HEK293 (cell line): ENCODE data around the gene SKIC3.

Source experiments
- CTCF ChIA-PET: fragments of 350-600 bp; formaldehyde crosslinking; extraction: SDS; loops from one replicate; lab custom pipeline; 2021; ENCODE audit warnings: antibody characterized with exemption; lab: Yijun Ruan, JAX
- POLR2A ChIA-PET: fragments of 300-600 bp; formaldehyde crosslinking; extraction: SDS; loops from one replicate; lab custom pipeline; 2020; ENCODE audit warnings: antibody characterized with exemption, inconsistent platforms; lab: Yijun Ruan, JAX
- H3K27ac ChIP-seq: fragments of 200-500 bp; sonication (Bioruptor generic); 2 replicates; pipeline ENCODE4 v1.5.1; 2014; ENCODE audit warnings: low read depth, low read length, control low read depth, inconsistent platforms; ENCODE audit errors: extremely low read depth
- H3K36me3 ChIP-seq, 2 experiments: fragments of 200-500 bp in 1 of 2; sonication (Bioruptor generic) in 1 of 2; 1 replicate in 1 of 2; 2 replicates in 1 of 2; pipeline ENCODE4 v1.5.1; 2014 to 2017; ENCODE audit warnings: inconsistent platforms in 2 of 2, low read length in 2 of 2; ENCODE audit not compliant: control insufficient read depth in 2 of 2, insufficient read depth in 1 of 2
- H3K4me1 ChIP-seq: fragments of 200-500 bp; sonication (Bioruptor generic); 2 replicates; pipeline ENCODE4 v1.5.1; 2014; ENCODE audit warnings: mild to moderate bottlenecking, low read length, inconsistent platforms; ENCODE audit not compliant: control insufficient read depth, insufficient read depth
- H3K4me3 ChIP-seq: 2 replicates; pipeline ENCODE4 v1.5.1; 2011; ENCODE audit warnings: low read depth, mild to moderate bottlenecking, control low read depth, low read length, moderate library complexity
- H3K9me3 ChIP-seq: fragments of 200-500 bp; sonication (Bioruptor generic); 2 replicates; pipeline ENCODE4 v1.5.1; 2014; ENCODE audit warnings: low read depth, low read length, inconsistent platforms; ENCODE audit not compliant: control insufficient read depth, insufficient read depth
- KLF16 ChIP-seq: fragments of 450-650 bp; formaldehyde crosslinking; IDR thresholded peaks from 2 replicates; pipeline ENCODE4 v1.5.1; 2017; ENCODE audit warnings: missing biosample characterization, missing genetic modification characterization
- PRDM1 ChIP-seq: fragments of 450-650 bp; formaldehyde crosslinking; IDR thresholded peaks from 2 replicates; pipeline ENCODE4; 2016; ENCODE audit warnings: missing biosample characterization, missing genetic modification characterization
- SALL2 ChIP-seq: fragments of 450-650 bp; formaldehyde crosslinking; IDR thresholded peaks from 2 replicates; pipeline ENCODE4 v1.5.0; 2017; ENCODE audit warnings: missing biosample characterization, mild to moderate bottlenecking, missing genetic modification characterization, borderline replicate concordance
- SCRT2 ChIP-seq: fragments of 450-650 bp; formaldehyde crosslinking; IDR thresholded peaks from 2 replicates; pipeline ENCODE4 v1.5.1; 2016; ENCODE audit warnings: missing biosample characterization, missing genetic modification characterization
- SP3 ChIP-seq: fragments of 450-650 bp; formaldehyde crosslinking; IDR thresholded peaks from 2 replicates; pipeline ENCODE4 v1.5.1; 2016; ENCODE audit warnings: missing biosample characterization, missing genetic modification characterization
- ZNF133 ChIP-seq: fragments of 450-650 bp; formaldehyde crosslinking; IDR thresholded peaks from 2 replicates; pipeline ENCODE4 v1.5.1; 2016; ENCODE audit warnings: missing biosample characterization, missing genetic modification characterization
- ZNF2 ChIP-seq: fragments of 450-650 bp; formaldehyde crosslinking; IDR thresholded peaks from 2 replicates; pipeline ENCODE4 v1.5.1; 2016; ENCODE audit warnings: missing biosample characterization, missing genetic modification characterization
- ZNF311 ChIP-seq: fragments of 450-650 bp; formaldehyde crosslinking; IDR thresholded peaks from 2 replicates; pipeline ENCODE4 v1.5.1; 2017; ENCODE audit warnings: missing biosample characterization, missing genetic modification characterization, borderline replicate concordance
- ZNF529 ChIP-seq: fragments of 450-650 bp; formaldehyde crosslinking; IDR thresholded peaks from 2 replicates; pipeline ENCODE4 v1.5.1; 2017; ENCODE audit warnings: missing genetic modification characterization, missing biosample characterization; ENCODE audit not compliant: insufficient replicate concordance
- ZNF777 ChIP-seq: fragments of 450-650 bp; formaldehyde crosslinking; IDR thresholded peaks from 2 replicates; pipeline ENCODE4 v1.5.1; 2017; ENCODE audit warnings: missing biosample characterization, missing genetic modification characterization, borderline replicate concordance
- ZNF791 ChIP-seq: fragments of 450-650 bp; formaldehyde crosslinking; IDR thresholded peaks from 2 replicates; pipeline ENCODE4 v1.5.1; 2016; ENCODE audit warnings: missing biosample characterization, missing genetic modification characterization
- TF ChIP-seq, protein P1 (sequence below): fragments of 450-650 bp; formaldehyde crosslinking; IDR thresholded peaks from 2 replicates; pipeline ENCODE4 v1.5.1; 2016; ENCODE audit warnings: missing biosample characterization, missing genetic modification characterization
- TF ChIP-seq, protein P2 (sequence below): fragments of 450-650 bp; formaldehyde crosslinking; IDR thresholded peaks from 2 replicates; pipeline ENCODE4 v1.5.1; 2017; ENCODE audit warnings: missing biosample characterization, missing genetic modification characterization
- TF ChIP-seq, protein P3 (sequence below): fragments of 450-650 bp; formaldehyde crosslinking; IDR thresholded peaks from 2 replicates; pipeline ENCODE4 v1.5.1; 2016; ENCODE audit warnings: missing biosample characterization, missing genetic modification characterization, low read depth
- TF ChIP-seq, protein P4 (sequence below): fragments of 450-650 bp; formaldehyde crosslinking; IDR thresholded peaks from 2 replicates; pipeline ENCODE4 v1.5.1; 2017; ENCODE audit warnings: missing biosample characterization, mild to moderate bottlenecking, missing genetic modification characterization, moderate library complexity
- TF ChIP-seq, protein P5 (sequence below): fragments of 450-650 bp; formaldehyde crosslinking; conservative IDR thresholded peaks from 2 replicates; pipeline ENCODE4 v1.5.1; 2016; ENCODE audit warnings: low read depth, missing biosample characterization, missing genetic modification characterization
- TF ChIP-seq, protein P6 (sequence below): fragments of 450-650 bp; formaldehyde crosslinking; optimal IDR thresholded peaks from 2 replicates; pipeline ENCODE3; 2016; ENCODE audit warnings: missing biosample characterization, mild to moderate bottlenecking, missing genetic modification characterization

SKIC3 gene

DNA sequence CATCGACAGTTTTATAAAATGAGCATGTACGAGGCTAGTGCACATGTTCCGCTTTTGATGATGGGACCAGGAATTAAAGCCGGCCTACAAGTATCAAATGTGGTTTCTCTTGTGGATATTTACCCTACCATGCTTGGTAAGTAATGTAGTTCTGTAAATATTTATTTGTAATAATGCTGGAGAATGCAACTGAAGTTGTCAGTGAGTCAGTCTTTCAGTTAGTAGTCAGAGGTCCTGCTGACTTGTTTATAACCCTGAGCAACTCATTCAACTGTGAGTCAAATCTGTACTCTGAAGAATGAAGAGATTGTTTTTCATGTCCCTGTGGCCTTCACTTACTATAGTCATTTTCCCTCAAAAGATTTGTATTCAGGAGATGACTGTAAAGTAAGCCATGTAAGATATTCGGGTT is 36.7 kb upstream of the SKIC3 start:
- ChIA-PET POLR2A (no interaction called here), CTCF (interaction anchor here (0.7 kb wide), 1 partner anchor 500 kb away, joined by 4 read pairs; no protein-coding TSS in a partner anchor)
- no peak overlapping the region for H3K4me3 ChIP-seq
- H3K36me3 ChIP-seq = peaks cover 0 to 4% of the 10 kb centered on the region in 2 experiments; a peak in 1 of 3 replicates
- H3K4me1 ChIP-seq = no peaks in the 10 kb centered on the region
- H3K27ac ChIP-seq = no peak overlapping the region
- H3K9me3 ChIP-seq = no peaks in the 10 kb centered on the region
- TF ChIP-seq ZNF133 (tag by site-specific recombination) (no peak), ZNF791 (tag by site-specific recombination) (no peak), ZNF2 (tag by site-specific recombination) (no peak), PRDM1 (tag by site-specific recombination) (no peak), ZNF529 (tag by site-specific recombination) (no peak), KLF16 (tag by site-specific recombination) (no peak), SP3 (no peak), ZNF311 (tag by site-specific recombination) (no peak), ZNF777 (tag by site-specific recombination) (no peak), SCRT2 (tag by site-specific recombination) (no peak), SALL2 (tag by site-specific recombination) (no peak)
- TF ChIP-seq, protein P1, sequence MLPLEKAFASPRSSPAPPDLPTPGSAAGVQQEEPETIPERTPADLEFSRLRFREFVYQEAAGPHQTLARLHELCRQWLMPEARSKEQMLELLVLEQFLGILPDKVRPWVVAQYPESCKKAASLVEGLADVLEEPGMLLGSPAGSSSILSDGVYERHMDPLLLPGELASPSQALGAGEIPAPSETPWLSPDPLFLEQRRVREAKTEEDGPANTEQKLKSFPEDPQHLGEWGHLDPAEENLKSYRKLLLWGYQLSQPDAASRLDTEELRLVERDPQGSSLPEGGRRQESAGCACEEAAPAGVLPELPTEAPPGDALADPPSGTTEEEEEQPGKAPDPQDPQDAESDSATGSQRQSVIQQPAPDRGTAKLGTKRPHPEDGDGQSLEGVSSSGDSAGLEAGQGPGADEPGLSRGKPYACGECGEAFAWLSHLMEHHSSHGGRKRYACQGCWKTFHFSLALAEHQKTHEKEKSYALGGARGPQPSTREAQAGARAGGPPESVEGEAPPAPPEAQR = no peak
- TF ChIP-seq, protein P2, sequence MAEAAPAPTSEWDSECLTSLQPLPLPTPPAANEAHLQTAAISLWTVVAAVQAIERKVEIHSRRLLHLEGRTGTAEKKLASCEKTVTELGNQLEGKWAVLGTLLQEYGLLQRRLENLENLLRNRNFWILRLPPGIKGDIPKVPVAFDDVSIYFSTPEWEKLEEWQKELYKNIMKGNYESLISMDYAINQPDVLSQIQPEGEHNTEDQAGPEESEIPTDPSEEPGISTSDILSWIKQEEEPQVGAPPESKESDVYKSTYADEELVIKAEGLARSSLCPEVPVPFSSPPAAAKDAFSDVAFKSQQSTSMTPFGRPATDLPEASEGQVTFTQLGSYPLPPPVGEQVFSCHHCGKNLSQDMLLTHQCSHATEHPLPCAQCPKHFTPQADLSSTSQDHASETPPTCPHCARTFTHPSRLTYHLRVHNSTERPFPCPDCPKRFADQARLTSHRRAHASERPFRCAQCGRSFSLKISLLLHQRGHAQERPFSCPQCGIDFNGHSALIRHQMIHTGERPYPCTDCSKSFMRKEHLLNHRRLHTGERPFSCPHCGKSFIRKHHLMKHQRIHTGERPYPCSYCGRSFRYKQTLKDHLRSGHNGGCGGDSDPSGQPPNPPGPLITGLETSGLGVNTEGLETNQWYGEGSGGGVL (tag by site-specific recombination) = no peak
- TF ChIP-seq, protein P3, sequence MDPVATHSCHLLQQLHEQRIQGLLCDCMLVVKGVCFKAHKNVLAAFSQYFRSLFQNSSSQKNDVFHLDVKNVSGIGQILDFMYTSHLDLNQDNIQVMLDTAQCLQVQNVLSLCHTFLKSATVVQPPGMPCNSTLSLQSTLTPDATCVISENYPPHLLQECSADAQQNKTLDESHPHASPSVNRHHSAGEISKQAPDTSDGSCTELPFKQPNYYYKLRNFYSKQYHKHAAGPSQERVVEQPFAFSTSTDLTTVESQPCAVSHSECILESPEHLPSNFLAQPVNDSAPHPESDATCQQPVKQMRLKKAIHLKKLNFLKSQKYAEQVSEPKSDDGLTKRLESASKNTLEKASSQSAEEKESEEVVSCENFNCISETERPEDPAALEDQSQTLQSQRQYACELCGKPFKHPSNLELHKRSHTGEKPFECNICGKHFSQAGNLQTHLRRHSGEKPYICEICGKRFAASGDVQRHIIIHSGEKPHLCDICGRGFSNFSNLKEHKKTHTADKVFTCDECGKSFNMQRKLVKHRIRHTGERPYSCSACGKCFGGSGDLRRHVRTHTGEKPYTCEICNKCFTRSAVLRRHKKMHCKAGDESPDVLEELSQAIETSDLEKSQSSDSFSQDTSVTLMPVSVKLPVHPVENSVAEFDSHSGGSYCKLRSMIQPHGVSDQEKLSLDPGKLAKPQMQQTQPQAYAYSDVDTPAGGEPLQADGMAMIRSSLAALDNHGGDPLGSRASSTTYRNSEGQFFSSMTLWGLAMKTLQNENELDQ (tag by site-specific recombination) = no peak
- TF ChIP-seq, protein P4, sequence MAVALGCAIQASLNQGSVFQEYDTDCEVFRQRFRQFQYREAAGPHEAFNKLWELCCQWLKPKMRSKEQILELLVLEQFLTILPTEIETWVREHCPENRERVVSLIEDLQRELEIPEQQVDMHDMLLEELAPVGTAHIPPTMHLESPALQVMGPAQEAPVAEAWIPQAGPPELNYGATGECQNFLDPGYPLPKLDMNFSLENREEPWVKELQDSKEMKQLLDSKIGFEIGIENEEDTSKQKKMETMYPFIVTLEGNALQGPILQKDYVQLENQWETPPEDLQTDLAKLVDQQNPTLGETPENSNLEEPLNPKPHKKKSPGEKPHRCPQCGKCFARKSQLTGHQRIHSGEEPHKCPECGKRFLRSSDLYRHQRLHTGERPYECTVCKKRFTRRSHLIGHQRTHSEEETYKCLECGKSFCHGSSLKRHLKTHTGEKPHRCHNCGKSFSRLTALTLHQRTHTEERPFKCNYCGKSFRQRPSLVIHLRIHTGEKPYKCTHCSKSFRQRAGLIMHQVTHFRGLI (tag by site-specific recombination) = no peak
- TF ChIP-seq, protein P5, sequence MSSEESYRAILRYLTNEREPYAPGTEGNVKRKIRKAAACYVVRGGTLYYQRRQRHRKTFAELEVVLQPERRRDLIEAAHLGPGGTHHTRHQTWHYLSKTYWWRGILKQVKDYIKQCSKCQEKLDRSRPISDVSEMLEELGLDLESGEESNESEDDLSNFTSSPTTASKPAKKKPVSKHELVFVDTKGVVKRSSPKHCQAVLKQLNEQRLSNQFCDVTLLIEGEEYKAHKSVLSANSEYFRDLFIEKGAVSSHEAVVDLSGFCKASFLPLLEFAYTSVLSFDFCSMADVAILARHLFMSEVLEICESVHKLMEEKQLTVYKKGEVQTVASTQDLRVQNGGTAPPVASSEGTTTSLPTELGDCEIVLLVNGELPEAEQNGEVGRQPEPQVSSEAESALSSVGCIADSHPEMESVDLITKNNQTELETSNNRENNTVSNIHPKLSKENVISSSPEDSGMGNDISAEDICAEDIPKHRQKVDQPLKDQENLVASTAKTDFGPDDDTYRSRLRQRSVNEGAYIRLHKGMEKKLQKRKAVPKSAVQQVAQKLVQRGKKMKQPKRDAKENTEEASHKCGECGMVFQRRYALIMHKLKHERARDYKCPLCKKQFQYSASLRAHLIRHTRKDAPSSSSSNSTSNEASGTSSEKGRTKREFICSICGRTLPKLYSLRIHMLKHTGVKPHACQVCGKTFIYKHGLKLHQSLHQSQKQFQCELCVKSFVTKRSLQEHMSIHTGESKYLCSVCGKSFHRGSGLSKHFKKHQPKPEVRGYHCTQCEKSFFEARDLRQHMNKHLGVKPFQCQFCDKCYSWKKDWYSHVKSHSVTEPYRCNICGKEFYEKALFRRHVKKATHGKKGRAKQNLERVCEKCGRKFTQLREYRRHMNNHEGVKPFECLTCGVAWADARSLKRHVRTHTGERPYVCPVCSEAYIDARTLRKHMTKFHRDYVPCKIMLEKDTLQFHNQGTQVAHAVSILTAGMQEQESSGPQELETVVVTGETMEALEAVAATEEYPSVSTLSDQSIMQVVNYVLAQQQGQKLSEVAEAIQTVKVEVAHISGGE = no peak
- TF ChIP-seq, protein P6, sequence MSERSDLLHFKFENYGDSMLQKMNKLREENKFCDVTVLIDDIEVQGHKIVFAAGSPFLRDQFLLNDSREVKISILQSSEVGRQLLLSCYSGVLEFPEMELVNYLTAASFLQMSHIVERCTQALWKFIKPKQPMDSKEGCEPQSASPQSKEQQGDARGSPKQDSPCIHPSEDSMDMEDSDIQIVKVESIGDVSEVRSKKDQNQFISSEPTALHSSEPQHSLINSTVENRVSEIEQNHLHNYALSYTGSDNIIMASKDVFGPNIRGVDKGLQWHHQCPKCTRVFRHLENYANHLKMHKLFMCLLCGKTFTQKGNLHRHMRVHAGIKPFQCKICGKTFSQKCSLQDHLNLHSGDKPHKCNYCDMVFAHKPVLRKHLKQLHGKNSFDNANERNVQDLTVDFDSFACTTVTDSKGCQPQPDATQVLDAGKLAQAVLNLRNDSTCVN (tag by site-specific recombination) = no peak
